ENCODE measurements around the gene SERPINA12.
A peak's percentile ranks its signal among the peaks of the same experiment; 100 is the strongest.
"Not testable (repeated sequence)": the region's sequence is repeated elsewhere in the genome, so short reads cannot be mapped to it uniquely, and the experiment has no call there.

Gene SERPINA12

DNA sequence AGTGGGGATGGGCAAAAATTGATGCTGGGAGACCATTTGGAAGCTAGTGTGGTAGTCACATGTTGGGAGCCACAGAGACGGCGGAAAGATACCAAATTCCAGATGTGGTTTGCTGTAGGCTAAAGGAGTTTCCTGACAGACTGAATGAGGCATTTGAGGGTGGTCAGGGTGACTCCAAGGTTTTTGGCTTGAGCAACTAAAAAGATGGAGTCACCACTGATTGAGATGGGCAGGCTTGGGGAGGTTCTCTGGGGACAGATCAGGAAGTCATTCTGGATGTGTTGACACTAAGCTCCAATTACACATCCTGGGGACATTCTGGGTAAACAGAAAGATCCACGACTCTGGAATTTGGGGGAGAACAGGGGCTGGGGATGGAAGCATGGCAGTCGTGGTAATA is 17.8 kb downstream of the SERPINA12 start:
- no peak overlapping the region for H3K4me3 ChIP-seq (ENCODE audit: low read depth, low read length)
- TF ChIP-seq, protein P1, sequence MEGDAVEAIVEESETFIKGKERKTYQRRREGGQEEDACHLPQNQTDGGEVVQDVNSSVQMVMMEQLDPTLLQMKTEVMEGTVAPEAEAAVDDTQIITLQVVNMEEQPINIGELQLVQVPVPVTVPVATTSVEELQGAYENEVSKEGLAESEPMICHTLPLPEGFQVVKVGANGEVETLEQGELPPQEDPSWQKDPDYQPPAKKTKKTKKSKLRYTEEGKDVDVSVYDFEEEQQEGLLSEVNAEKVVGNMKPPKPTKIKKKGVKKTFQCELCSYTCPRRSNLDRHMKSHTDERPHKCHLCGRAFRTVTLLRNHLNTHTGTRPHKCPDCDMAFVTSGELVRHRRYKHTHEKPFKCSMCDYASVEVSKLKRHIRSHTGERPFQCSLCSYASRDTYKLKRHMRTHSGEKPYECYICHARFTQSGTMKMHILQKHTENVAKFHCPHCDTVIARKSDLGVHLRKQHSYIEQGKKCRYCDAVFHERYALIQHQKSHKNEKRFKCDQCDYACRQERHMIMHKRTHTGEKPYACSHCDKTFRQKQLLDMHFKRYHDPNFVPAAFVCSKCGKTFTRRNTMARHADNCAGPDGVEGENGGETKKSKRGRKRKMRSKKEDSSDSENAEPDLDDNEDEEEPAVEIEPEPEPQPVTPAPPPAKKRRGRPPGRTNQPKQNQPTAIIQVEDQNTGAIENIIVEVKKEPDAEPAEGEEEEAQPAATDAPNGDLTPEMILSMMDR (IDR thresholded peaks at IDR 0.05; ENCODE audit: borderline replicate concordance, insufficient read depth, low read depth, low read length), result no peak

DNA sequence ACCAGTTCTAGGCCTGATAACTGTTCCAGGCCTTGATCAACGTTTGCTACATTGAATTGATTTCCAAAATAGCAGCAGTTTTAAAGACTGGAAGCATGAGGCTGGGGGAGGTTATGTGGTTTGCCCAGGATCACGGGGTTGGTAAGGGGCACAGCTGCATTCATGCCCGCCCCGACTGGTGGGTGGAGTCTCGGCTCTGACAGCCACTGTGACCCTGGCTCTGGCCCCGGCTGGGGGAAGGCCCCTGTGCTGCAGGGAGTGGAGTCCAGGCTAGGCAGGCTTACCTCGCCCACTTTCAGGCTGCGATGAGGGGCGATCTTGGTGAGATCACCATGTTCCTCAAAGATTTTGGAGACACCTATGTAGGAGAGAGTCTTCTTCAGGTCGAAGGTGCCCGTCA is 19.9 kb downstream of the SERPINA12 start:
- no peak overlapping the region for H3K4me3 ChIP-seq (ENCODE audit: low read depth, low read length)
- TF ChIP-seq, protein P1 (IDR thresholded peaks at IDR 0.05; ENCODE audit: borderline replicate concordance, insufficient read depth, low read depth, low read length), result no peak

DNA sequence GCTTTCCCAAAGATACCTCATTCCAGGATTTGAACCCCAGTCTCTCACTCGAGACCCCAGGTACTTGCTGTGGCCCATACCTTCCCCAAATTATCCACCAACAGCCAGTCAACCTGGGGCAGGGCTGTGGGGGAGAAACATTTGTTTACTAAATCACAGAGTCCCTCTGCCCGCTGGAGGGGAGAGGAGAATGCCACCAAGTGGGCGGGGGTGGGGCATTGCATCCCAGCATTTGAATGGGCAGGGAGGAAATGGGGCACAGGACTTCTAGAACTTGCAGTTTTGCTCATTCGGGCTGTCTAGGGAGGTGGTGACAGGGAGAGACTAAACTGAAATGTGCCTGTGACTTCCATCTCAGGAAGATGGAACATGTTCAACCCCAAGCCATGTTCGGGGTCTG is 22.4 kb downstream of the SERPINA12 start:
- H3K4me3 ChIP-seq (ENCODE audit: low read depth, low read length), result no peak overlapping the region
- TF ChIP-seq, protein P1 (IDR thresholded peaks at IDR 0.05; ENCODE audit: borderline replicate concordance, insufficient read depth, low read depth, low read length), result no peak

DNA sequence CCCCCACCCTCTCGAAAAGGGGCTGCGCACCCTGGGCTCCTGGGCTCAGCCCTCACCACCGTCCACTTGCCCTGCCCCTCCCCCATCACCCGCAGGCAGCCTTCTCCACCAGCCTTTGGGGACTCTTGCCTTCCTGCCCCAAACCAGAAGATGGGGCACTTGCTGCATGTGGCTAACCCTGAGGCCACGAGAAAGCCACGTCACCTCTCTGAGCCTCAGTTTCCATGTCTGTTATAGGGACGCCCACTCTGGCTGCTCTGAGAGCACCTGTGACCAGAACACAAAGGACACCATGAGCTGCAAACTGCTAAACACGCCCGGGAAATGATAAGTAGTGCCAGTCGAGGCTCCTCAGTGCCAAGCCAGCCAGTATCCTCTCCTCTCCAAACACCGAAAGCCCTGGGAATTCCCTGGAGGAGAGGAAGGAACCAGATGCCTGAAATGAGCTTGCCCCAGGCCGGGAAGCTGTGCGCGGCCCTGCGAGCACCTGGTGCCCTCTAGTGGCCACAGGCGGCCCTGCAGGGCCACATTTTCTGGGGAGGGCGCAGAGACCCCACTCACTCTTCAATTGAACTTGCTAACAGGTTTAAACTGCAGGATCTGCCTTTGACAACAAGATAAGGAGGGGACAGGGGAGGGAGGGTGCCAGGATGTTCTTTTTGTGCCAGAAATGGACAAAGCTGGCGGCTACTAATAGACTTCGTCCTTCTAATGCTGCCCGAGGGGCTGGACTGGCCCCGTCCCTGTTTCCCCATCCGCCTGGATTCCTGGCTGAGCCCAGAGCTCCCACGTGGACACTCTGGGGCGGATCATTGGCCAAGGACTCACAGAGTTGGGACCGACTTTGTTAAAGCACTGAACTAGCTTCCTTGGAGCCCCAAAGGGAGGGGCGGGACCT is 23.1 kb downstream of the SERPINA12 start:
- H3K4me3 ChIP-seq (ENCODE audit: low read depth, low read length), result no peak overlapping the region

DNA sequence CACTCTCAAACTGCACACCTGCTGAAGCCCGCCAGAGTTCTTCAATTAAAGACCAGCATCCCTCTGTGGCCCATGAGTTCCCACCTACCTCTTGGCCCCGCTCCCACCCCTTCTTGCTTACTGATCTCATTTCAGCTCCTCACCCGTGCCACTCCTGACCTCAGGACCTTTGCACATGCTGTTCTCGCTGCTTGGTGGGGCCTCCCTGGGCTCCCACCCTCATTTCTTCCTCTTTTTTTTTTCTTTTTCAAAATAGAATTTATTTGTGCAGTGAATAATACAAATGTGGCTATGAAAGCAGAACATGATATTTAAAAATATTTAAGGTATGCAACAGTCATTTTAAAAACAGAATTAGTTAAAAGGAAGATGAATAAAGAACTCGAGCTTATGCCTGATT is 24.8 kb downstream of the SERPINA12 start:
- TF ChIP-seq, protein P1 (IDR thresholded peaks at IDR 0.05; ENCODE audit: borderline replicate concordance, insufficient read depth, low read depth, low read length), result no peak

More for the DNA sequence above, 23.1 kb downstream of the SERPINA12 start:
- TF ChIP-seq, protein P1 (IDR thresholded peaks at IDR 0.05; ENCODE audit: borderline replicate concordance, insufficient read depth, low read depth, low read length), result peak; percentile 99

DNA sequence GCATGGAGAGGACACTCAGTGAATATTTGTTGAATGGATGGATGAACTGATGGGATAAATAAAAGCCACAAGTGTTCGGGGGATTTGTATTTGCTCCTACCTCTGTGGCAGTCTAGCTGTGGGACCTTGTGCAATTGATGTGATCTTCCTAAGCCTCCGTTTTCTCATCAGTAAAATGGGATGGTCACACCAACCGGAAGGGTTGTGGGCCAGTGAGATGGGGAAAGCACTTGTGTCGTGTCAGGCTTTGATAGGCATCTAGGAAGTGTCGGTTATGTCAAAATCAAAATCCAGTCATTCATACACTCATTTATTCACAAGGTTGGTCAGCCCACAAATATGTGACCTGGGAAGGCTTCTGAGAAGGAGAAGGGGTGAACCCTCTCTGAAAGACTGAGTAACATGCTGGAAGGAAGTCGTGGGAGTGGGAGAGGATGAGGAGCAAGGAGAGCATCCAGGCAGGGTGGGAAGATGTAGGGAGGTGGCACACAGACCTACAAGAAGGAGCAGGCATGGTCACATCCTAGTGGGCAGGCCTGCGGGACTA is 25.5 kb downstream of the SERPINA12 start:
- no peak overlapping the region for H3K4me3 ChIP-seq (ENCODE audit: low read depth, low read length)
- TF ChIP-seq, protein P1 (IDR thresholded peaks at IDR 0.05; ENCODE audit: borderline replicate concordance, insufficient read depth, low read depth, low read length), result no peak

More for the DNA sequence above, 24.8 kb downstream of the SERPINA12 start:
- no peak overlapping the region for H3K4me3 ChIP-seq (ENCODE audit: low read depth, low read length)

DNA sequence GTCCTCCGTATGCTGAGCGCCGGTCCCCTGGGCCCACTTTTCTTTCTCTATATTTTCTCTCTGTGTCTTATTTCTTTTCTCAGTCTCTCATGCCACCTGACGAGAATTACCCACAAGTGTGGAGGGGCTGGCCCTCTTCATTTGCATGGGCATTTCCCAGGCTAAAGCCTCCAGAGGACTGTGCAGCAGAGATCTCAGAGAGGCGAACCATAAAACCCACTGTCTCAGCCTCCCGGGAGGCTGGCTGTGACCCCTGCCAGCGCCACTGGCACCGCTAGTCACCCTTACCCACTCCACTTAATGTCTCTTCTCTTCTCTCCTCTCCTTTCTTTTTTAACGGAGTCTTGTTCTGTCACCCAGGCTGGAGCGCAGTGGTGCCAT is 26.2 kb downstream of the SERPINA12 start:
- no peak overlapping the region for H3K4me3 ChIP-seq (ENCODE audit: low read depth, low read length)
- TF ChIP-seq, protein P1 (IDR thresholded peaks at IDR 0.05; ENCODE audit: borderline replicate concordance, insufficient read depth, low read depth, low read length), result no peak

DNA sequence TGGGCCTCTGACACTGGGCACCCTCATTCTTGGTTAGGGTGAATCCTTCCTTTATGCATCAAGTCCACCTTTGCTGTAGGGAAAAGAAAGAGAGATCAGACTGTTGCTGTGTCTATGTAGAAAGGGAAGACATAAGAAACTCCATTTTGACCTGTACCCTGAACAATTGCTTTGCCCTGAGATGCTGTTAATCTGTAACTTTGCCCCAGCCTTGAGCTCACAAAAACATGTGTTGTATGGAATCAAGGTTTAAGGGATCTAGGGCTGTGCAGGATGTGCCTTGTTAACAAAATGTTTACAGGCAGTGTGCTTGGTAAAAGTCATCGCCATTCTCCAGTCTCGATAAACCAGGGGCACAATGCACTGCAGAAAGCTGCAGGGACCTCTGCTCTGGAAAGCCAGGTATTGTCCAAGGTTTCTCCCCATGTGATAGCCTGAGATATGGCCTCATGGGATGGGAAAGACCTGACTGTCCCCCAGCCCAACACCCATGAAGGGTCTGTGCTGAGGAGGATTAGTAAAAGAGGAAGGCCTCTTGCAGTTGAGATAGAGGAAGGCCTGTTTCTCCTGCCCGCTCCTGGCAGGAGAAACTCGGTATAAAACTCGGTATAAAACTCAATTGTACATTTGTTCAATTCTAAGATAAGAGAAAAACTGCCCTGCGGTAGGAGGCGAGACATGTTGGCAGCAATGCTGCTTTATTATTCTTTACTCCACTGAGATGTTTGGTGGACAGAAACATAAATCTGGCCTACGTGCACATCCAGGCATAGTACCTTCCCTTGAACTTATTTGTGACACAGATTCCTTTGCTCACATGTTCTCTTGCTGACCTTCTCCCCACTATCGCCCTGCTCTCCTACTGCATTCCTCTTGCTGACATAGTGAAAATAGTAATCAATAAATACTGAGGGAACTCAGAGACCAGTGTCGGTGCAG is 26.9 kb downstream of the SERPINA12 start:
- H3K4me3 ChIP-seq (ENCODE audit: low read depth, low read length), result not testable (repeated sequence)
